HG02970 (cell line): ENCODE measurements around the gene SOX6.
"Not testable (repeated sequence)": the region's sequence is repeated elsewhere in the genome, so short reads cannot be mapped to it uniquely, and the experiment has no call there.

Experiments used
- ATAC-seq: cut with Tn5 transposase; IDR thresholded peaks from one replicate; pipeline ENCODE4 v1.9.1; 2021; ENCODE audit warnings: mild to moderate bottlenecking, moderate library complexity, moderate number of reproducible peaks; ENCODE audit not compliant: unreplicated experiment, low FRiP score

Gene SOX6

GRCh38 chr11:16160146-16160545 lies 196.2 kb downstream of the SOX6 start:
- ATAC-seq, result no peak

- ATAC-seq, result no peak
Measured at GRCh38 chr11:16158426-16158994, 197.8 kb downstream of the SOX6 start.

GRCh38 chr11:16157327-16157726 lies 199.0 kb downstream of the SOX6 start:
- no peak for ATAC-seq

GRCh38 chr11:16155448-16155847 lies 200.9 kb downstream of the SOX6 start:
- ATAC-seq, result no peak

- no peak for ATAC-seq
Measured at GRCh38 chr11:16154715-16155396, 201.5 kb downstream of the SOX6 start.

GRCh38 chr11:16153951-16154350 lies 202.4 kb downstream of the SOX6 start:
- ATAC-seq, result no peak

GRCh38 chr11:16151138-16151537 lies 205.2 kb downstream of the SOX6 start:
- no peak for ATAC-seq

- no peak for ATAC-seq
Measured at GRCh38 chr11:16149476-16149875, 206.9 kb downstream of the SOX6 start.

GRCh38 chr11:16148301-16148931 lies 207.9 kb downstream of the SOX6 start:
- no peak for ATAC-seq

GRCh38 chr11:16146980-16147379 lies 209.4 kb downstream of the SOX6 start:
- not testable (repeated sequence) for ATAC-seq

GRCh38 chr11:16141614-16142013 lies 214.7 kb downstream of the SOX6 start:
- ATAC-seq, result not testable (repeated sequence)

- ATAC-seq, result not testable (repeated sequence)
Measured at GRCh38 chr11:16141162-16141561, 215.2 kb downstream of the SOX6 start.

- no peak for ATAC-seq
Measured at GRCh38 chr11:16136792-16137390, 219.5 kb downstream of the SOX6 start.

- ATAC-seq, result no peak
Measured at GRCh38 chr11:16133867-16134266, 222.5 kb downstream of the SOX6 start.

- no peak for ATAC-seq
Measured at GRCh38 chr11:16127732-16128131, 228.6 kb downstream of the SOX6 start.

GRCh38 chr11:16126362-16126761 lies 230.0 kb downstream of the SOX6 start:
- no peak for ATAC-seq

GRCh38 chr11:16125796-16126195 lies 230.6 kb downstream of the SOX6 start:
- no peak for ATAC-seq

GRCh38 chr11:16124390-16124789 lies 232.0 kb downstream of the SOX6 start:
- ATAC-seq, result no peak

- no peak for ATAC-seq
Measured at GRCh38 chr11:16121853-16122252, 234.5 kb downstream of the SOX6 start.

- ATAC-seq, result no peak
Measured at GRCh38 chr11:16120008-16120407, 236.3 kb downstream of the SOX6 start.

- ATAC-seq, result no peak
Measured at GRCh38 chr11:16117989-16118756, 238.2 kb downstream of the SOX6 start.
